K562 (cell line): Measurements from ENCODE around the gene SLC23A2. TPM values are rescaled to one million over a fixed set of nuclear protein-coding genes. Genes with fewer than 3 reads are reported as not detected.

Experiments used
- ATAC-seq: fragments of 200-7000 bp; cut with Tn5 transposase; 3 replicates; pipeline ENCODE4 v1.9.1; 2020; ENCODE audit warnings: moderate library complexity
- BruUV-seq: library from RNA; stranded (reverse); fragments of 400-500 nt; replicated peaks from 2 replicates; lab custom pipeline; 2021; lab: Mats Ljungman, UMichigan
- CTCF ChIA-PET: fragments of 300-600 bp; formaldehyde crosslinking; extraction: SDS; loops from one replicate; lab custom pipeline; 2021; ENCODE audit warnings: low intra/inter-chr PET ratio; lab: Yijun Ruan, JAX
- POLR2A ChIA-PET: fragments of 300-600, 350-650 bp; sonication (Branson Sonifier 250); formaldehyde crosslinking; extraction: SDS; loops from one replicate; lab custom pipeline; 2021; ENCODE audit warnings: antibody characterized with exemption, inconsistent platforms; lab: Yijun Ruan, JAX
- DNase-seq, 4 experiments: peaks; one replicate each; pipeline versions ENCODE4 v3.0.0 to v3.0.0-alpha.2; 2011 to 2018; ENCODE audit warnings: low spot score in 3 of 4, mixed read lengths in 3 of 4; ENCODE audit errors: extremely low read depth in 1 of 4
- FAIRE-seq: peaks from 2 replicates; lab custom pipeline; 2011; peaks lifted over from hg19 to GRCh38; lab: Jason Lieb, UNC
- H2AFZ ChIP-seq: 2 replicates; pipeline ENCODE4 v1.6.0; 2011; ENCODE audit warnings: low read depth, low read length, control low read depth, inconsistent platforms
- H3K27ac ChIP-seq: fragments of 200-600 bp; 3 replicates; pipeline ENCODE4 v1.8.0; 2011; ENCODE audit warnings: low read depth, mild to moderate bottlenecking, control low read depth, inconsistent platforms, low read length, moderate library complexity, mixed read lengths; ENCODE audit errors: extremely low read depth
- H3K27me3 ChIP-seq, 2 experiments: fragments of 300-600 bp in 1 of 2; 2 replicates in 1 of 2; 3 replicates in 1 of 2; pipeline versions ENCODE4 v1.6.0 to v1.8.0; 2011; ENCODE audit warnings: inconsistent platforms in 2 of 2, low read length in 2 of 2, mild to moderate bottlenecking in 1 of 2, mixed read lengths in 1 of 2, moderate library complexity in 1 of 2; ENCODE audit not compliant: control insufficient read depth in 2 of 2, insufficient read depth in 2 of 2
- H3K36me3 ChIP-seq: fragments of 300-600 bp; 3 replicates; pipeline ENCODE4 v1.8.0; 2011; ENCODE audit warnings: mild to moderate bottlenecking, low read length, inconsistent platforms; ENCODE audit not compliant: control insufficient read depth, insufficient read depth
- H3K4me1 ChIP-seq, 2 experiments: fragments of 200-600 bp in 1 of 2; replicated peaks in 1 of 2; 2 replicates in 1 of 2; 3 replicates in 1 of 2; pipeline versions ENCODE4 v1.5.1 to v1.8.0; 2011; ENCODE audit warnings: inconsistent platforms in 2 of 2, low read length in 2 of 2, mild to moderate bottlenecking in 1 of 2, mixed read lengths in 1 of 2, moderate library complexity in 1 of 2; ENCODE audit not compliant: control insufficient read depth in 2 of 2, insufficient read depth in 2 of 2
- H3K4me2 ChIP-seq: 2 replicates; pipeline ENCODE4 v1.6.1; 2011; ENCODE audit warnings: low read length, control low read depth, inconsistent platforms, mixed read lengths; ENCODE audit not compliant: insufficient read depth
- H3K4me3 ChIP-seq: fragments of 200-600 bp; sonication (generic), shearing (Covaris generic); 2 replicates; pipeline ENCODE4 v1.5.1; 2016; ENCODE audit warnings: control low read depth, inconsistent platforms
- H3K79me2 ChIP-seq: fragments of 200-600 bp; 3 replicates; pipeline ENCODE4 v1.8.0; 2011; ENCODE audit warnings: low read length, inconsistent platforms; ENCODE audit not compliant: control insufficient read depth, insufficient read depth
- H3K9ac ChIP-seq, 2 experiments: 2 replicates each; pipeline versions ENCODE4 v1.6.0 to v1.6.1; 2011; ENCODE audit warnings: low read depth in 2 of 2, low read length in 2 of 2, control low read depth in 1 of 2, inconsistent platforms in 1 of 2, mild to moderate bottlenecking in 1 of 2, mixed read lengths in 1 of 2; ENCODE audit not compliant: insufficient read depth in 1 of 2
- H3K9me1 ChIP-seq: one replicate; pipeline ENCODE4 v1.6.0; 2011; ENCODE audit warnings: inconsistent platforms, mild to moderate bottlenecking, low read length, moderate library complexity; ENCODE audit not compliant: control insufficient read depth, insufficient read depth
- H3K9me3 ChIP-seq: replicated peaks from 2 replicates; pipeline ENCODE4 v1.5.1; 2011; ENCODE audit warnings: low read depth, low read length, inconsistent platforms; ENCODE audit not compliant: control insufficient read depth, insufficient read depth
- H4K20me1 ChIP-seq: replicated peaks from 2 replicates; pipeline ENCODE4 v1.6.1; 2011; ENCODE audit warnings: low read length, inconsistent platforms, mixed read lengths; ENCODE audit not compliant: control insufficient read depth, insufficient read depth
- ARID1B ChIP-seq: fragments of 450-650 bp; IDR thresholded peaks from 2 replicates; pipeline ENCODE4 v1.6.1; 2016; ENCODE audit warnings: antibody characterized with exemption, mild to moderate bottlenecking, inconsistent platforms
- CBFA2T2 ChIP-seq: fragments of 450-650 bp; conservative IDR thresholded peaks from 2 replicates; pipeline ENCODE4 v1.6.1; 2017; ENCODE audit warnings: mild to moderate bottlenecking
- CBFA2T3 ChIP-seq: fragments of 450-650 bp; IDR thresholded peaks from 2 replicates; pipeline ENCODE4 v1.6.1; 2017
- FIP1L1 ChIP-seq: fragments of 200-400 bp; formaldehyde crosslinking; IDR thresholded peaks from 2 replicates; pipeline ENCODE4 v1.6.1; 2018; ENCODE audit warnings: mild to moderate bottlenecking, low read depth, low read length; ENCODE audit not compliant: poor library complexity, severe bottlenecking
- FOSL1 ChIP-seq: fragments of 200-800 bp; sonication (Bioruptor generic); conservative IDR thresholded peaks from 2 replicates; pipeline ENCODE4 v1.6.1; 2016; ENCODE audit warnings: missing genetic modification characterization, missing compliant biosample characterization
- KDM1A ChIP-seq, 2 experiments: fragments of 450-650 bp; IDR thresholded peaks; 2 replicates each; pipeline ENCODE4 v1.6.1; 2016; ENCODE audit warnings: mild to moderate bottlenecking in 2 of 2
- MCM7 ChIP-seq, 2 experiments: fragments of 450-650 bp; IDR thresholded peaks; 2 replicates each; pipeline ENCODE4 v1.6.1; 2016 to 2018
- NCOR1 ChIP-seq: fragments of 450-650 bp; IDR thresholded peaks from 2 replicates; pipeline ENCODE4 v1.6.1; 2016; ENCODE audit warnings: mild to moderate bottlenecking, moderate library complexity
- RCOR1 ChIP-seq, 2 experiments: IDR thresholded peaks; 2 replicates each; pipeline ENCODE4 v1.6.1; 2012; ENCODE audit warnings: low read depth in 2 of 2, low read length in 2 of 2, borderline replicate concordance in 1 of 2, improper control_type of control experiment in 1 of 2
- RFX5 ChIP-seq: IDR thresholded peaks from 2 replicates; pipeline ENCODE4 v1.6.1; 2011; ENCODE audit warnings: low read depth, mild to moderate bottlenecking, improper control_type of control experiment, low read length
- TCF7 ChIP-seq: sonication (generic); IDR thresholded peaks from 2 replicates; pipeline ENCODE4 v1.6.1; 2016; ENCODE audit warnings: antibody characterized with exemption, borderline replicate concordance
- TFAM ChIP-seq: fragments of 250-450 bp; sonication (Bioruptor Pico); conservative IDR thresholded peaks from 2 replicates; pipeline ENCODE4 v1.5.0; 2021; ENCODE audit warnings: mild to moderate bottlenecking, moderate library complexity
- ZKSCAN8 ChIP-seq: fragments of 200-800 bp; sonication (Bioruptor generic); IDR thresholded peaks from 2 replicates; pipeline ENCODE4 v1.6.1; 2016; ENCODE audit warnings: missing genetic modification characterization, missing compliant biosample characterization
- ZNF282 ChIP-seq: sonication (generic); formaldehyde crosslinking; IDR thresholded peaks from 2 replicates; pipeline ENCODE4 v1.8.1; 2023; ENCODE audit warnings: missing genetic modification reagents
- ZNF699 ChIP-seq: fragments of 250-450 bp; sonication (Bioruptor Pico); IDR thresholded peaks from 2 replicates; pipeline ENCODE4 v1.8.0; 2021; ENCODE audit warnings: mild to moderate bottlenecking, moderate library complexity; ENCODE audit not compliant: insufficient replicate concordance
- ZNF707 ChIP-seq: fragments of 250-450 bp; sonication (Bioruptor Pico); conservative IDR thresholded peaks from 2 replicates; pipeline ENCODE4 v1.8.0; 2022; ENCODE audit warnings: inconsistent platforms, mild to moderate bottlenecking, moderate library complexity
- WGBS: fragments of 100-300 bp; shearing (Covaris generic); methylation state at CpG from one replicate; pipeline ENCODE4 v1.1.6; 2016; ENCODE audit warnings: low coverage, mixed read lengths; ENCODE audit not compliant: insufficient coverage; ENCODE audit errors: missing lambda C conversion rate; 5-methylcytosine and 5-hydroxymethylcytosine counted together
- in situ Hi-C: fragments of 300-500 bp; cut with MboI; formaldehyde crosslinking; loops from 4 replicates; pipeline ENCODE4 v1.15.0; 2018; ENCODE audit warnings: inconsistent platforms, mixed read lengths
- intact Hi-C: fragments of 100-400 bp; cut with micrococcal nuclease; formaldehyde crosslinking; loops from 2 replicates; pipeline ENCODE4 v1.14.2; 2022
- polyA plus RNA-seq, 8 experiments: library from polyadenylated mRNA; depleted of rRNA in 4 of 8; stranded (reverse) in 5 of 8; unstranded in 3 of 8; fragments of >200 nt; fragmentation: Nextera tagmentation in 2 of 8; fragmentation: Illumina TruSeq in 1 of 8; extraction: Ambion mirVana in 2 of 8; extraction: Trizol in 1 of 8; gene quantifications; 2 replicates each; pipeline versions ENCODE4 v1.2.1 to v1.2.3, GENCODE V29; 2011 to 2014; ENCODE audit warnings: inconsistent platforms in 1 of 8, missing spikeins in 1 of 8
- total RNA-seq, 7 experiments: library from RNA; depleted of rRNA in 6 of 7; stranded (reverse); fragments of >200 nt in 6 of 7; fragmentation: Illumina TruSeq in 2 of 7; extraction: Trizol in 2 of 7; gene quantifications; 2 replicates each; pipeline versions ENCODE4 v1.2.1 to v1.2.3, GENCODE V29; 2011 to 2021; ENCODE audit warnings: low replicate concordance in 1 of 7
- TF ChIP-seq, protein P1 (sequence below): sonication (generic); formaldehyde crosslinking; IDR thresholded peaks from 2 replicates; pipeline ENCODE4 v1.8.1; 2022; ENCODE audit warnings: missing genetic modification reagents
- TF ChIP-seq, protein P2 (sequence below), 2 experiments: fragments of 450-650 bp in 1 of 2; sonication (generic) in 1 of 2; formaldehyde crosslinking in 1 of 2; IDR thresholded peaks in 1 of 2; conservative IDR thresholded peaks in 1 of 2; 2 replicates each; pipeline versions ENCODE4 v1.6.1 to v1.8.1; 2016 to 2023; ENCODE audit warnings: mild to moderate bottlenecking in 2 of 2, moderate library complexity in 2 of 2, inconsistent platforms in 1 of 2, missing genetic modification reagents in 1 of 2
- TF ChIP-seq, protein P3 (sequence below): IDR thresholded peaks from 3 replicates; pipeline ENCODE4 v1.6.1; 2011; ENCODE audit warnings: borderline replicate concordance, mild to moderate bottlenecking; ENCODE audit not compliant: insufficient read length, insufficient read depth

The SLC23A2 gene
- total and polyA plus RNA-seq, 9 of the 15 experiments (the other 6 are each of a cell fraction or from before 2014, with no cell fraction given): 0.39 to 6.7 (median 3.2) TPM

DNA sequence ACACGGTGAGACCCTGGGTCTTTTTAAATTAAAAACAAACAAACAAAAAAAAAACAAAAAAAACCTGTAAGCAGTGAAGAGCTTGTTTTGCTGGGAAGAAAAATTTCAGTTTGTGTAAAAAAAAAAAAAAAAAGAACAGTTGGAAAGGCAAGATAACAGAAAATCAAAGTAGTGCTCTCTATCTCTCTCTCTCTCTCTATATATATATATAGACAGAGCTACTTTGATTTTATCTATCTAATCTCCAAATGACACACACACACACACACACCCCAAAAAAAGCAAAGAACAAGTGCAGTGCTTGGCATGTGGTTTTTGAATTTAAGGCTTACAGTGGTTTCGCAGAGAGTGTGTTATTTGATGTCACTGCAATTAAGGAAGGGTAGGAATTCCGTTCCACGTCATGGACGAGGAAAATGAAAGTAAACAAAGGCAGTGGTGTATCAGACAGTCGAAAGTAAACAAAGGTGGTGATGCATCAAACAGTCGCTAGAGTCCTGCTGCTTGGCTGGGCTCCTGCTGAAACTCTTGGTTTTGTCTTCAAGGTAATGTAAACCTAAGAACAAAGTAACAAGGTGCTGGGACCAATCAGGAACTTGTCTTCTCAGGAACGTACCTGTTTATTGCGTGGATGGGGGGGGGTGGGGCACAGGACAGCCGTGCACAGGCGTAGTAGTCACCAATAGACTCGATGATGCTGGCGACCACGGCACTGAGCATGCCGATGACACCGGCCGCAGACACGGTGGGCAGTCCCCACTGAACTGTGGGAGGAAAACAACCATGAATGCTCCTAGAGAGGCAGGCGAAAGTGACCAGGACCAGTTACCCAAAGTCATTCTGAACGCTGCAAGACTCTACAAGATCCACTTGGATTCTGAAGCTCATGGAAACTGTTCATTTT, 131.8 kb downstream of the SLC23A2 start:
- intact Hi-C loops: no loop called here
- Histone ChIP-seq H3K9ac (no peak overlapping the region), H3K27me3 (no peaks in the 10 kb centered on the region), H3K9me1 (no peaks in the 10 kb centered on the region), H3K36me3 (peaks cover 5% of the 10 kb centered on the region; the same call in 1 of the 3 replicates), H2AFZ (no peak overlapping the region), H3K4me3 (no peak overlapping the region), H3K4me2 (no peak overlapping the region), H3K79me2 (no peaks in the 10 kb centered on the region), H3K27ac (no peak overlapping the region), H3K9me3 (no peaks in the 10 kb centered on the region), H4K20me1 (no peaks in the 10 kb centered on the region), H3K4me1 (no peaks in the 10 kb centered on the region)
- in situ Hi-C loops: no loop called here
- BruUV-seq: no TSS peak
- ChIA-PET CTCF (no interaction called here), POLR2A (interaction anchor here (0.6 kb wide), 1 partner anchor 65 kb away, joined by 3 read pairs; no protein-coding TSS in a partner anchor)
- 45% methylated on average over 13 of the region's 20 CpGs for WGBS
- ATAC-seq: no peak
- DNase-seq: no peak
- no peak for FAIRE-seq
- peak; percentile 86 to 88 for TF ChIP-seq KDM1A (IDR thresholded peaks at IDR 0.05)
- no peak for TF ChIP-seq FIP1L1
- no peak for TF ChIP-seq TFAM (CRISPR knock-in tag)
- no peak for TF ChIP-seq TCF7
- no peak for TF ChIP-seq ZNF282 (CRISPR knock-in tag)
- peak in 1 of 2 experiments; percentile 87; a peak in 2 of 4 replicates for TF ChIP-seq RCOR1 (IDR thresholded peaks at IDR 0.05; ENCODE audit: borderline replicate concordance in 1 of 2, low read depth in 2 of 2, low read length in 2 of 2)
- TF ChIP-seq ARID1B: peak; percentile 44
- no peak for TF ChIP-seq RFX5
- TF ChIP-seq CBFA2T3: peak; percentile 75
- TF ChIP-seq, protein P1, sequence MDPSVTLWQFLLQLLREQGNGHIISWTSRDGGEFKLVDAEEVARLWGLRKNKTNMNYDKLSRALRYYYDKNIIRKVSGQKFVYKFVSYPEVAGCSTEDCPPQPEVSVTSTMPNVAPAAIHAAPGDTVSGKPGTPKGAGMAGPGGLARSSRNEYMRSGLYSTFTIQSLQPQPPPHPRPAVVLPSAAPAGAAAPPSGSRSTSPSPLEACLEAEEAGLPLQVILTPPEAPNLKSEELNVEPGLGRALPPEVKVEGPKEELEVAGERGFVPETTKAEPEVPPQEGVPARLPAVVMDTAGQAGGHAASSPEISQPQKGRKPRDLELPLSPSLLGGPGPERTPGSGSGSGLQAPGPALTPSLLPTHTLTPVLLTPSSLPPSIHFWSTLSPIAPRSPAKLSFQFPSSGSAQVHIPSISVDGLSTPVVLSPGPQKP (CRISPR knock-in tag): no peak
- peak; percentile 27; the same call in 1 of the 2 replicates for TF ChIP-seq NCOR1
- no peak for TF ChIP-seq ZNF699 (CRISPR knock-in tag)
- peak; percentile 55 for TF ChIP-seq CBFA2T2
- TF ChIP-seq, protein P2, sequence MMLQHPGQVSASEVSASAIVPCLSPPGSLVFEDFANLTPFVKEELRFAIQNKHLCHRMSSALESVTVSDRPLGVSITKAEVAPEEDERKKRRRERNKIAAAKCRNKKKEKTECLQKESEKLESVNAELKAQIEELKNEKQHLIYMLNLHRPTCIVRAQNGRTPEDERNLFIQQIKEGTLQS (IDR thresholded peaks at IDR 0.05): no peak
- TF ChIP-seq, protein P2 (CRISPR knock-in tag; conservative IDR thresholded peaks at IDR 0.05): no peak
- TF ChIP-seq, protein P3, sequence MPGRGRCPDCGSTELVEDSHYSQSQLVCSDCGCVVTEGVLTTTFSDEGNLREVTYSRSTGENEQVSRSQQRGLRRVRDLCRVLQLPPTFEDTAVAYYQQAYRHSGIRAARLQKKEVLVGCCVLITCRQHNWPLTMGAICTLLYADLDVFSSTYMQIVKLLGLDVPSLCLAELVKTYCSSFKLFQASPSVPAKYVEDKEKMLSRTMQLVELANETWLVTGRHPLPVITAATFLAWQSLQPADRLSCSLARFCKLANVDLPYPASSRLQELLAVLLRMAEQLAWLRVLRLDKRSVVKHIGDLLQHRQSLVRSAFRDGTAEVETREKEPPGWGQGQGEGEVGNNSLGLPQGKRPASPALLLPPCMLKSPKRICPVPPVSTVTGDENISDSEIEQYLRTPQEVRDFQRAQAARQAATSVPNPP: no peak
- 0 out of 2 replicates have a peak, but pooled peaks have one; percentile 33 for TF ChIP-seq FOSL1 (tag)
- no peak for TF ChIP-seq ZKSCAN8 (CRISPR knock-in tag)
- no peak for TF ChIP-seq ZNF707
- TF ChIP-seq MCM7 (IDR thresholded peaks at IDR 0.05): no peak
